ENCODE data around the gene FRG2.
"Not testable (repeated sequence)": the region's sequence is repeated elsewhere in the genome, so short reads cannot be mapped to it uniquely, and the experiment has no call there.

GRCh38 chr4:190047627-190048026 is 20.6 kb upstream of the FRG2 start:
- not testable (repeated sequence) for TF ChIP-seq POLR2A (IDR thresholded peaks at IDR 0.05; ENCODE audit: low read depth, low read length); CTCF (IDR thresholded peaks at IDR 0.05; ENCODE audit: extremely low read depth in 1 of 2, insufficient read depth in 1 of 2, low read depth in 1 of 2, low read length in 2 of 2)
